Measurements from ENCODE around the gene REM2. TPM values are rescaled to one million over a fixed set of nuclear protein-coding genes. Genes with fewer than 3 reads are reported as not detected.

REM2 gene
- total RNA-seq, 2 experiments from 2014 or later: 9.2 to 9.4 TPM

GRCh38 chr14:22884738-22885523 lies 1.9 kb downstream of the REM2 start:
- no peaks in the 10 kb centered on the region for H3K27me3 Mint-ChIP-seq

GRCh38 chr14:22885975-22886374 lies 3.0 kb downstream of the REM2 start:
- no peak for ATAC-seq (ENCODE audit: poor library complexity)
- CTCF ChIA-PET: interaction anchor here (0.9 to 6.1 kb wide), 9 partner anchors 11 to 149 kb away, joined by 3 to 67 read pairs (median 3); partner anchors contain the start of genes LRP10, PSMB5 and RBM23
- Histone ChIP-seq H3K27me3 (ENCODE audit: control insufficient read depth in 1 of 2, insufficient read depth in 2 of 2, low read length in 2 of 2) (no peaks in the 10 kb centered on the region), H3K9me3 (ENCODE audit: control insufficient read depth in 1 of 2, insufficient read depth in 1 of 2, low read length in 2 of 2) (no peaks in the 10 kb centered on the region), H3K36me3 (ENCODE audit: insufficient read depth, low read length) (no peaks in the 10 kb centered on the region), H3K4me1 (ENCODE audit: insufficient read depth, low read length) (peaks cover 67% of the 10 kb centered on the region), H3K4me3 (ENCODE audit: low read length) (peak overlapping the region; percentile 71), H3K27ac (ENCODE audit: low read depth in 1 of 2, low read length in 2 of 2) (peak overlapping the region in 1 of 2 donors; percentile 65)
- H3K4me1 Mint-ChIP-seq (ENCODE audit: low read depth): peaks cover 76% of the 10 kb centered on the region
- no peak for TF ChIP-seq CTCF (IDR thresholded peaks at IDR 0.05)
- intact Hi-C loops (cut with DNase I, micrococcal nuclease): loop anchor here in 1 of 2 experiments (2.0 kb wide), 1 partner anchor 13 kb away; no protein-coding TSS in a partner anchor
- peak in 1 of 14 experiments; percentile 30 for DNase-seq
- POLR2A ChIA-PET: interaction anchor here (1.0 to 8.8 kb wide), 8 partner anchors 10 to 316 kb away, joined by 3 to 97 read pairs (median 8); partner anchors contain the start of genes ACIN1, C14orf119, LRP10 and PRMT5
- H3K36me3 Mint-ChIP-seq (ENCODE audit: low read depth): peaks cover 10% of the 10 kb centered on the region
- H3K27me3 Mint-ChIP-seq: no peaks in the 10 kb centered on the region
- no peaks in the 10 kb centered on the region for H3K9me3 Mint-ChIP-seq
- peak overlapping the region; percentile 73 for H3K4me3 Mint-ChIP-seq
- H3K27ac Mint-ChIP-seq: peak overlapping the region; percentile 93

More at GRCh38 chr14:22884738-22885523, 1.9 kb downstream of the REM2 start:
- ChIA-PET CTCF (interaction anchor here (1.5 to 6.1 kb wide), 4 partner anchors 13 to 35 kb away, joined by 4 to 67 read pairs (median 10); partner anchors contain the start of genes LRP10 and RBM23), POLR2A (interaction anchor here (0.7 to 8.8 kb wide), 7 partner anchors 11 to 315 kb away, joined by 3 to 97 read pairs (median 8); partner anchors contain the start of genes LRP10 and RBM23)
- peak overlapping the region in 1 of 2 donors; percentile 4 for H3K27ac ChIP-seq (ENCODE audit: low read depth in 1 of 2, low read length in 2 of 2)
- Mint-ChIP-seq H3K4me1 (ENCODE audit: low read depth) (peaks cover 70% of the 10 kb centered on the region), H3K27ac (peak overlapping the region; percentile 93), H3K9me3 (no peaks in the 10 kb centered on the region), H3K36me3 (ENCODE audit: low read depth) (peaks cover 4% of the 10 kb centered on the region), H3K4me3 (peak overlapping the region; percentile 73)
- no peak for ATAC-seq (ENCODE audit: poor library complexity)
- no peaks in the 10 kb centered on the region for H3K36me3 ChIP-seq (ENCODE audit: insufficient read depth, low read length)
- H3K4me1 ChIP-seq (ENCODE audit: insufficient read depth, low read length): peaks cover 64% of the 10 kb centered on the region
- no peak overlapping the region for H3K4me3 ChIP-seq (ENCODE audit: low read length)
- no peaks in the 10 kb centered on the region for H3K27me3 ChIP-seq (ENCODE audit: control insufficient read depth in 1 of 2, insufficient read depth in 2 of 2, low read length in 2 of 2)
- no peaks in the 10 kb centered on the region for H3K9me3 ChIP-seq (ENCODE audit: control insufficient read depth in 1 of 2, insufficient read depth in 1 of 2, low read length in 2 of 2)
- no peak for TF ChIP-seq CTCF (IDR thresholded peaks at IDR 0.05)
- intact Hi-C loops (cut with DNase I, micrococcal nuclease): no loop called here
- DNase-seq: no peak

- H3K27me3 ChIP-seq (ENCODE audit: control insufficient read depth in 1 of 2, insufficient read depth in 2 of 2, low read length in 2 of 2): no peaks in the 10 kb centered on the region
- TF ChIP-seq CTCF (IDR thresholded peaks at IDR 0.05): peak; percentile 33
- ATAC-seq (ENCODE audit: poor library complexity) (peak; percentile 63), DNase-seq (peak; percentile 59 to 90 (median 75))
- peaks cover 10% of the 10 kb centered on the region for H3K36me3 Mint-ChIP-seq (ENCODE audit: low read depth)
- peak overlapping the region; percentile 95 for H3K4me3 Mint-ChIP-seq
- ChIA-PET CTCF (interaction anchor here (0.6 to 6.1 kb wide), 14 partner anchors 10 to 317 kb away, joined by 3 to 67 read pairs (median 3); partner anchors contain the start of genes LRP10, PSMB5 and RBM23), POLR2A (interaction anchor here (1.0 to 8.8 kb wide), 11 partner anchors 9 to 316 kb away, joined by 3 to 97 read pairs (median 5); partner anchors contain the start of genes ACIN1, C14orf119, LRP10 and PRMT5)
- H3K27ac ChIP-seq (ENCODE audit: low read depth in 1 of 2, low read length in 2 of 2): peak overlapping the region; percentile 65 to 84
- H3K27me3 Mint-ChIP-seq: no peaks in the 10 kb centered on the region
- intact Hi-C loops (cut with DNase I, micrococcal nuclease): loop anchor here (1.0 to 2.0 kb wide), 3 partner anchors 14 to 962 kb away; no protein-coding TSS in a partner anchor
- H3K4me3 ChIP-seq (ENCODE audit: low read length): peak overlapping the region; percentile 71
- H3K9me3 Mint-ChIP-seq: no peaks in the 10 kb centered on the region
- no peaks in the 10 kb centered on the region for H3K36me3 ChIP-seq (ENCODE audit: insufficient read depth, low read length)
- peaks cover 75% of the 10 kb centered on the region for H3K4me1 Mint-ChIP-seq (ENCODE audit: low read depth)
- H3K9me3 ChIP-seq (ENCODE audit: control insufficient read depth in 1 of 2, insufficient read depth in 1 of 2, low read length in 2 of 2): no peaks in the 10 kb centered on the region
- peak overlapping the region; percentile 93 for H3K27ac Mint-ChIP-seq
- H3K4me1 ChIP-seq (ENCODE audit: insufficient read depth, low read length): peaks cover 67% of the 10 kb centered on the region
These were observed 3.7 kb downstream of the REM2 start for GRCh38 chr14:22886500-22887259.
